CD4-positive, alpha-beta T cell (primary cell): ENCODE measurements around the gene MYO18A. TPM values are rescaled to one million over a fixed set of nuclear protein-coding genes. Genes with fewer than 3 reads are reported as not detected.

Experiments used
- ATAC-seq: fragments of 200-7000 bp; cut with Tn5 transposase; one replicate; pipeline ENCODE4 v1.10.0; 2022; ENCODE audit warnings: mild to moderate bottlenecking; ENCODE audit not compliant: poor library complexity
- CTCF ChIA-PET: fragments of 350-600 bp; sonication (Branson Sonifier 250); formaldehyde crosslinking; loops from one replicate; lab custom pipeline; 2021; ENCODE audit warnings: antibody characterized with exemption, inconsistent platforms; lab: Charles Lee
- POLR2A ChIA-PET: fragments of 350-600 bp; sonication (Branson Sonifier 250); formaldehyde crosslinking; loops from one replicate; lab custom pipeline; 2021; ENCODE audit warnings: antibody characterized with exemption, inconsistent platforms; lab: Charles Lee
- DNase-seq, 14 experiments: peaks; one replicate each; pipeline ENCODE4 v3.0.0-alpha.2; 2013 to 2020; ENCODE audit warnings: mixed read lengths in 2 of 14
- H3K27ac ChIP-seq, 2 donors: one replicate each; pipeline versions ENCODE4 v1.5.1 to v1.7.0; 2013; ENCODE audit warnings: low read length in 2 of 2, low read depth in 1 of 2, mild to moderate bottlenecking in 1 of 2
- H3K27me3 ChIP-seq, 2 experiments: 1 replicate in 1 of 2; 2 replicates in 1 of 2; pipeline versions ENCODE4 v1.6.1 to v1.7.0; 2013; ENCODE audit warnings: low read length in 2 of 2, control low read depth in 1 of 2, mild to moderate bottlenecking in 1 of 2, moderate library complexity in 1 of 2; ENCODE audit not compliant: insufficient read depth in 2 of 2, control insufficient read depth in 1 of 2
- H3K36me3 ChIP-seq: one replicate; pipeline ENCODE4 v1.6.1; 2013; ENCODE audit warnings: low read length, control low read depth; ENCODE audit not compliant: insufficient read depth
- H3K4me1 ChIP-seq: one replicate; pipeline ENCODE4 v1.6.1; 2013; ENCODE audit warnings: low read length, control low read depth; ENCODE audit not compliant: insufficient read depth
- H3K4me3 ChIP-seq: one replicate; pipeline ENCODE4 v1.5.1; 2013; ENCODE audit warnings: mild to moderate bottlenecking, low read length, moderate library complexity
- H3K9me3 ChIP-seq, 2 experiments: 1 replicate in 1 of 2; 2 replicates in 1 of 2; pipeline versions ENCODE4 v1.6.1 to v1.7.0; 2013; ENCODE audit warnings: low read length in 2 of 2, mild to moderate bottlenecking in 2 of 2, control low read depth in 1 of 2, moderate library complexity in 1 of 2; ENCODE audit not compliant: control insufficient read depth in 1 of 2, insufficient read depth in 1 of 2
- H3K27ac Mint-ChIP-seq: one replicate; pipeline ENCODE4 v1.8.0; 2020; ENCODE audit warnings: mixed read lengths
- H3K27me3 Mint-ChIP-seq: one replicate; pipeline ENCODE4 v1.8.0; 2021; ENCODE audit warnings: mixed read lengths
- H3K36me3 Mint-ChIP-seq: one replicate; pipeline ENCODE4 v1.8.0; 2021; ENCODE audit warnings: low read depth, mixed read lengths
- H3K4me1 Mint-ChIP-seq: one replicate; pipeline ENCODE4 v1.8.0; 2021; ENCODE audit warnings: low read depth, mixed read lengths
- H3K4me3 Mint-ChIP-seq: one replicate; pipeline ENCODE4 v1.8.0; 2020; ENCODE audit warnings: mild to moderate bottlenecking, mixed read lengths
- H3K9me3 Mint-ChIP-seq: one replicate; pipeline ENCODE4 v1.8.0; 2020; ENCODE audit warnings: mixed read lengths
- CTCF ChIP-seq: fragments of 200-600 bp; IDR thresholded peaks from one replicate; pipeline ENCODE4 v1.8.0; 2022; ENCODE audit warnings: antibody characterized with exemption, mild to moderate bottlenecking
- intact Hi-C, 2 experiments: fragments of 100-400 bp; cut with DNase I in 1 of 2; cut with micrococcal nuclease in 1 of 2; formaldehyde crosslinking; loops; one replicate each; pipeline versions ENCODE4 v1.15.1 to v1.9.0; 2023 to 2025; cut with DNase I, micrococcal nuclease
- total RNA-seq, 174 experiments: library from RNA in 2 of 174; stranded (reverse) in 2 of 174; gene quantifications; one replicate each; pipeline ENCODE4 v1.2.3 and lab custom pipeline; 2021 to 2026

Gene MYO18A
- total RNA-seq, 2 experiments from 2014 or later: 87.0 to 90.1 TPM

- Mint-ChIP-seq H3K27me3 (peaks cover 30% of the 10 kb centered on the region), H3K36me3 (no peaks in the 10 kb centered on the region), H3K4me1 (no peaks in the 10 kb centered on the region), H3K27ac (no peak overlapping the region), H3K9me3 (no peaks in the 10 kb centered on the region), H3K4me3 (no peak overlapping the region)
- ChIA-PET CTCF (no interaction called here), POLR2A (no interaction called here)
- no peaks in the 10 kb centered on the region for H3K9me3 ChIP-seq
- intact Hi-C loops: no loop called here
- no peaks in the 10 kb centered on the region for H3K4me1 ChIP-seq
- no peak for ATAC-seq
- H3K36me3 ChIP-seq: no peaks in the 10 kb centered on the region
- H3K27ac ChIP-seq: no peak overlapping the region
- DNase-seq: no peak
- H3K27me3 ChIP-seq: peaks cover 8 to 14% of the 10 kb centered on the region in 2 experiments
- no peak for TF ChIP-seq CTCF
- no peak overlapping the region for H3K4me3 ChIP-seq
Measured at GRCh38 chr17:29048440-29049368, 131.5 kb downstream of the MYO18A start.

DNA sequence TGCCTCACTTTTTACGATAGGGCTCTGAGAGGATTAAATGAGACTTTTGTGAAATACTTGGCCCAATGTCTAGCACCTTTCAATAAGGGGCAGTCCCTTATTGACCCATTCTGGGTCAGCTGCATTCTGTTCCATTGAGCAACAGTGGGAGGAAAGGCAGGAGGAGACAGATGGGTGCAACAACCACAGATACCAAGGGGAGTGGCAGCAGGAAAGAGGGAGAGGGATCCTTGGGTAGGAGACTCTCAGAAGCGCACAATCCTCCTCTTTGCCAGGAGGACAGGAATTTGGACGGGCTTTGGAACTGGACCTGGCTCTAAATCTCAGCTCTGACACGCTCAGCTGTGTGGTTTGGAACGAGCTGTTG, 133.7 kb downstream of the MYO18A start:
- Mint-ChIP-seq H3K36me3 (no peaks in the 10 kb centered on the region), H3K4me3 (no peak overlapping the region), H3K27ac (no peak overlapping the region), H3K4me1 (no peaks in the 10 kb centered on the region), H3K9me3 (no peaks in the 10 kb centered on the region), H3K27me3 (peaks cover 39% of the 10 kb centered on the region)
- H3K36me3 ChIP-seq: no peaks in the 10 kb centered on the region
- DNase-seq (no peak), ATAC-seq (no peak)
- no peak overlapping the region for H3K4me3 ChIP-seq
- intact Hi-C loops: no loop called here
- peaks cover 8% of the 10 kb centered on the region for H3K4me1 ChIP-seq
- ChIA-PET POLR2A (no interaction called here), CTCF (no interaction called here)
- H3K9me3 ChIP-seq: peaks cover 0 to 4% of the 10 kb centered on the region in 2 experiments
- peaks cover 12 to 14% of the 10 kb centered on the region in 2 experiments for H3K27me3 ChIP-seq
- H3K27ac ChIP-seq: no peak overlapping the region
- TF ChIP-seq CTCF: no peak

DNA sequence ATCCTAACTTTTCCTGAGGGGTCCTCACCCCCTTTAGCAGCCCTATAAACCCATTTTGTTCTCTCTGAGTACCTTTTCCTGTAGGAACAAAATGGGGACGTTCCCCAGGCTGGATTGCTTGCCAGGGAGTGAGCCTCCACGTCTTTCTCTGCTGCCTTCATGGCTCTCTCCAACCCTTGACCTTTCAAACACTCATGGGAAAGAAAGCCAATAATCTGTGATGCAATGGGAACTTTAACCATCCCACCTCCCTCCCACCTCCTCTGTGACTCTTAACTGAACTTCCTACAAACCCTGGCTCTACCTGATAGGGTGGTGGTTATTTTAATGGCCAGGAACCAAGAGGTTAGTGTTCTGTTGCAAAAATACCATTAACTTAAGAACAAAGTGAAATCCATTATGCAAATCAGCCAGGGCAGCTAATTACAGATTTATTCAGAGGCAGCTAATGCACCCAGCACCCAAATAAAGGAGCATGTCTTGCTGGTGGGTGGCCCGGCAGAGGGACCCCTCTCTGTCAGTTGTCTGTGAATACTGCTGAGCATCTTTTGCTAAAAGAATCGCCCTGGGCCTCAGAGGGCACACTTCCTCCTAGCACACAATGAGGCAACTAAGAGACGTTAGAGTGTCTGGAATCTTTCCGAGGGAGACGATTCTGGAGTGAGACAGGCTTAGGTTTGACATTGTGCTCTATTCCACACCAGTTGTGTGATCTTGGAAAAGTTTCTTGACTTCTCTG, 134.3 kb downstream of the MYO18A start:
- no peak overlapping the region for H3K4me3 ChIP-seq
- Mint-ChIP-seq H3K27me3 (peaks cover 41% of the 10 kb centered on the region), H3K4me1 (no peaks in the 10 kb centered on the region), H3K36me3 (no peaks in the 10 kb centered on the region), H3K4me3 (no peak overlapping the region), H3K9me3 (no peaks in the 10 kb centered on the region), H3K27ac (no peak overlapping the region)
- intact Hi-C loops: no loop called here
- H3K36me3 ChIP-seq: no peaks in the 10 kb centered on the region
- peaks cover 0 to 4% of the 10 kb centered on the region in 2 experiments for H3K9me3 ChIP-seq
- ChIA-PET POLR2A (no interaction called here), CTCF (no interaction called here)
- ATAC-seq (no peak), DNase-seq (no peak)
- TF ChIP-seq CTCF: no peak
- H3K4me1 ChIP-seq: peaks cover 8% of the 10 kb centered on the region
- no peak overlapping the region for H3K27ac ChIP-seq
- H3K27me3 ChIP-seq: peaks cover 12 to 14% of the 10 kb centered on the region in 2 experiments
